ENCODE results near the gene DECR2.

GRCh38 chr16:411576-412265 lies 10.0 kb downstream of the DECR2 start:
- no peak for TF ChIP-seq FOXA1 (IDR thresholded peaks at IDR 0.05)
- TF ChIP-seq, protein P1, sequence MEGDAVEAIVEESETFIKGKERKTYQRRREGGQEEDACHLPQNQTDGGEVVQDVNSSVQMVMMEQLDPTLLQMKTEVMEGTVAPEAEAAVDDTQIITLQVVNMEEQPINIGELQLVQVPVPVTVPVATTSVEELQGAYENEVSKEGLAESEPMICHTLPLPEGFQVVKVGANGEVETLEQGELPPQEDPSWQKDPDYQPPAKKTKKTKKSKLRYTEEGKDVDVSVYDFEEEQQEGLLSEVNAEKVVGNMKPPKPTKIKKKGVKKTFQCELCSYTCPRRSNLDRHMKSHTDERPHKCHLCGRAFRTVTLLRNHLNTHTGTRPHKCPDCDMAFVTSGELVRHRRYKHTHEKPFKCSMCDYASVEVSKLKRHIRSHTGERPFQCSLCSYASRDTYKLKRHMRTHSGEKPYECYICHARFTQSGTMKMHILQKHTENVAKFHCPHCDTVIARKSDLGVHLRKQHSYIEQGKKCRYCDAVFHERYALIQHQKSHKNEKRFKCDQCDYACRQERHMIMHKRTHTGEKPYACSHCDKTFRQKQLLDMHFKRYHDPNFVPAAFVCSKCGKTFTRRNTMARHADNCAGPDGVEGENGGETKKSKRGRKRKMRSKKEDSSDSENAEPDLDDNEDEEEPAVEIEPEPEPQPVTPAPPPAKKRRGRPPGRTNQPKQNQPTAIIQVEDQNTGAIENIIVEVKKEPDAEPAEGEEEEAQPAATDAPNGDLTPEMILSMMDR (IDR thresholded peaks at IDR 0.05; ENCODE audit: low read depth, low read length, missing input control) = no peak
- TF ChIP-seq JUND (IDR thresholded peaks at IDR 0.05) = no peak
- TF ChIP-seq, protein P2, sequence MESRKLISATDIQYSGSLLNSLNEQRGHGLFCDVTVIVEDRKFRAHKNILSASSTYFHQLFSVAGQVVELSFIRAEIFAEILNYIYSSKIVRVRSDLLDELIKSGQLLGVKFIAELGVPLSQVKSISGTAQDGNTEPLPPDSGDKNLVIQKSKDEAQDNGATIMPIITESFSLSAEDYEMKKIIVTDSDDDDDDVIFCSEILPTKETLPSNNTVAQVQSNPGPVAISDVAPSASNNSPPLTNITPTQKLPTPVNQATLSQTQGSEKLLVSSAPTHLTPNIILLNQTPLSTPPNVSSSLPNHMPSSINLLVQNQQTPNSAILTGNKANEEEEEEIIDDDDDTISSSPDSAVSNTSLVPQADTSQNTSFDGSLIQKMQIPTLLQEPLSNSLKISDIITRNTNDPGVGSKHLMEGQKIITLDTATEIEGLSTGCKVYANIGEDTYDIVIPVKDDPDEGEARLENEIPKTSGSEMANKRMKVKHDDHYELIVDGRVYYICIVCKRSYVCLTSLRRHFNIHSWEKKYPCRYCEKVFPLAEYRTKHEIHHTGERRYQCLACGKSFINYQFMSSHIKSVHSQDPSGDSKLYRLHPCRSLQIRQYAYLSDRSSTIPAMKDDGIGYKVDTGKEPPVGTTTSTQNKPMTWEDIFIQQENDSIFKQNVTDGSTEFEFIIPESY (IDR thresholded peaks at IDR 0.05) = no peak
- no peak for TF ChIP-seq YY1 (IDR thresholded peaks at IDR 0.05)
- no peak for TF ChIP-seq REST (IDR thresholded peaks at IDR 0.05)
- TF ChIP-seq EGR1 (IDR thresholded peaks at IDR 0.05; ENCODE audit: low read depth in 2 of 2) = no peak

All from liver (tissue), 3 donors.